IMR-90 (cell line): Measurements from ENCODE around the gene AGO1. TPM values are rescaled to one million over a fixed set of nuclear protein-coding genes. Genes with fewer than 3 reads are reported as not detected.

Experiments
- ATAC-seq: fragments of 200-7000 bp; cut with Tn5 transposase; 2 replicates; pipeline ENCODE4 v1.9.1; 2020; ENCODE audit warnings: low read depth, mild to moderate bottlenecking, moderate library complexity
- BruUV-seq: library from RNA; stranded (reverse); fragments of 400-500 nt; replicated peaks from 2 replicates; lab custom pipeline; 2021; lab: Mats Ljungman, UMichigan
- CTCF ChIA-PET: fragments of 300-600 bp; formaldehyde crosslinking; extraction: SDS; loops from one replicate; lab custom pipeline; 2021; ENCODE audit warnings: antibody characterized with exemption; lab: Yijun Ruan, JAX
- POLR2A ChIA-PET: fragments of 300-600 bp; sonication (Branson Sonifier 250); formaldehyde crosslinking; loops from one replicate; lab custom pipeline; 2022; ENCODE audit warnings: antibody characterized with exemption; ENCODE audit not compliant: unreplicated experiment; lab: Charles Lee
- DNase-seq: peaks from one replicate; pipeline ENCODE4 v3.0.0; 2013
- H2AFZ ChIP-seq: replicated peaks from 2 replicates; pipeline ENCODE3; 2013; ENCODE audit warnings: low read length, mild to moderate bottlenecking; ENCODE audit not compliant: poor library complexity
- H2AK5ac ChIP-seq: 2 replicates; pipeline ENCODE4 v1.6.1; 2013; ENCODE audit warnings: low read depth, low read length, inconsistent platforms
- H2AK9ac ChIP-seq: replicated peaks from 2 replicates; pipeline ENCODE3; 2013; ENCODE audit warnings: mild to moderate bottlenecking, low read depth, low read length, moderate library complexity; ENCODE audit not compliant: poor library complexity
- H2BK120ac ChIP-seq: 2 replicates; pipeline ENCODE4 v1.6.1; 2013; ENCODE audit warnings: low read depth, low read length, inconsistent platforms
- H2BK15ac ChIP-seq: 3 replicates; pipeline ENCODE4 v1.6.1; 2013; ENCODE audit warnings: low read depth, low read length, inconsistent platforms
- H2BK20ac ChIP-seq: 2 replicates; pipeline ENCODE4 v1.6.1; 2013; ENCODE audit warnings: low read depth, mild to moderate bottlenecking, inconsistent platforms, low read length, moderate library complexity
- H2BK5ac ChIP-seq: 2 replicates; pipeline ENCODE4 v1.6.1; 2013; ENCODE audit warnings: mild to moderate bottlenecking, low read depth, low read length, inconsistent platforms; ENCODE audit not compliant: poor library complexity, severe bottlenecking
- H3K14ac ChIP-seq: replicated peaks from 2 replicates; pipeline ENCODE4 v1.6.1; 2013; ENCODE audit warnings: low read depth, low read length, inconsistent platforms
- H3K18ac ChIP-seq: 2 replicates; pipeline ENCODE4 v1.6.1; 2013; ENCODE audit warnings: low read depth, low read length, control low read depth
- H3K23ac ChIP-seq: 2 replicates; pipeline ENCODE4 v1.6.1; 2013; ENCODE audit warnings: low read depth, low read length, inconsistent platforms
- H3K27ac ChIP-seq: 2 replicates; pipeline ENCODE4 v1.5.1; 2013; ENCODE audit warnings: mild to moderate bottlenecking, control low read depth, low read length; ENCODE audit not compliant: insufficient read depth
- H3K27me3 ChIP-seq: 2 replicates; pipeline ENCODE4 v1.6.1; 2013; ENCODE audit warnings: low read length; ENCODE audit not compliant: control insufficient read depth, insufficient read depth
- H3K36me3 ChIP-seq: 2 replicates; pipeline ENCODE4 v1.6.1; 2013; ENCODE audit warnings: low read length, mixed read lengths; ENCODE audit not compliant: control insufficient read depth, insufficient read depth
- H3K4ac ChIP-seq: 2 replicates; pipeline ENCODE4 v1.6.1; 2013; ENCODE audit warnings: low read depth, low read length, inconsistent platforms
- H3K4me1 ChIP-seq: 2 replicates; pipeline ENCODE4 v1.6.1; 2013; ENCODE audit warnings: low read length, mixed read lengths; ENCODE audit not compliant: control insufficient read depth, insufficient read depth
- H3K4me2 ChIP-seq: 2 replicates; pipeline ENCODE4 v1.6.1; 2013; ENCODE audit warnings: low read depth, mild to moderate bottlenecking, control low read depth, low read length, moderate library complexity
- H3K4me3 ChIP-seq: 2 replicates; pipeline ENCODE4 v1.5.1; 2013; ENCODE audit warnings: low read depth, mild to moderate bottlenecking, control low read depth, low read length, moderate library complexity; ENCODE audit not compliant: insufficient read depth
- H3K56ac ChIP-seq: 2 replicates; pipeline ENCODE4 v1.6.1; 2013; ENCODE audit warnings: low read length, inconsistent platforms; ENCODE audit not compliant: insufficient read depth; ENCODE audit errors: extremely low read depth
- H3K79me1 ChIP-seq, 2 experiments: 2 replicates each; pipeline ENCODE4 v1.6.1; 2013; ENCODE audit warnings: low read length in 2 of 2, inconsistent platforms in 1 of 2, low read depth in 1 of 2
- H3K9ac ChIP-seq: 2 replicates; pipeline ENCODE4 v1.6.1; 2013; ENCODE audit warnings: low read depth, low read length, control low read depth
- H3K9me1 ChIP-seq: 2 replicates; pipeline ENCODE4 v1.6.1; 2013; ENCODE audit warnings: low read length, inconsistent platforms; ENCODE audit not compliant: insufficient read depth
- H3K9me3 ChIP-seq: 2 replicates; pipeline ENCODE4 v1.6.1; 2013; ENCODE audit warnings: low read length; ENCODE audit not compliant: control insufficient read depth, insufficient read depth
- H4K20me1 ChIP-seq: 2 replicates; pipeline ENCODE4 v1.6.1; 2013; ENCODE audit warnings: low read length, inconsistent platforms; ENCODE audit not compliant: insufficient read depth
- H4K5ac ChIP-seq: 2 replicates; pipeline ENCODE4 v1.6.1; 2013; ENCODE audit warnings: mild to moderate bottlenecking, low read depth, low read length, control low read depth
- H4K8ac ChIP-seq, 2 experiments: 2 replicates each; pipeline ENCODE4 v1.6.1; 2013; ENCODE audit warnings: low read depth in 2 of 2, low read length in 2 of 2, control low read depth in 1 of 2, inconsistent platforms in 1 of 2
- H4K91ac ChIP-seq: 2 replicates; pipeline ENCODE4 v1.6.1; 2013; ENCODE audit warnings: low read depth, low read length, inconsistent platforms; ENCODE audit not compliant: insufficient read depth
- BHLHE40 ChIP-seq: fragments of 150-350 bp; IDR thresholded peaks from 2 replicates; pipeline ENCODE4 v1.6.1; 2016; ENCODE audit warnings: mild to moderate bottlenecking, low read depth, low read length
- CEBPB ChIP-seq: IDR thresholded peaks from 2 replicates; pipeline ENCODE4 v1.6.1; 2012; ENCODE audit warnings: low read depth, low read length, improper control_type of control experiment
- CHD1 ChIP-seq: IDR thresholded peaks from 2 replicates; pipeline ENCODE4 v1.6.1; 2012; ENCODE audit warnings: low read depth, low read length, improper control_type of control experiment
- CTCF ChIP-seq: conservative IDR thresholded peaks from 2 replicates; pipeline ENCODE4 v1.5.1; 2012; ENCODE audit warnings: mild to moderate bottlenecking, low read depth, low read length, improper control_type of control experiment
- ELK1 ChIP-seq: fragments of 150-350 bp; IDR thresholded peaks from 2 replicates; pipeline ENCODE4 v1.6.1; 2016; ENCODE audit warnings: low read depth, mild to moderate bottlenecking, low read length, moderate library complexity, borderline replicate concordance
- FOS ChIP-seq: fragments of 150-350 bp; IDR thresholded peaks from 2 replicates; pipeline ENCODE4 v1.6.1; 2016; ENCODE audit warnings: low read depth, low read length
- MAFK ChIP-seq: IDR thresholded peaks from 2 replicates; pipeline ENCODE4 v1.6.1; 2012; ENCODE audit warnings: low read depth, low read length, improper control_type of control experiment
- MAZ ChIP-seq: IDR thresholded peaks from 2 replicates; pipeline ENCODE4 v1.6.1; 2012; ENCODE audit warnings: low read depth, mild to moderate bottlenecking, low read length, improper control_type of control experiment, moderate library complexity, borderline replicate concordance
- MXI1 ChIP-seq: IDR thresholded peaks from 2 replicates; pipeline ENCODE4 v1.6.1; 2012; ENCODE audit warnings: low read depth, mild to moderate bottlenecking, low read length, moderate library complexity, borderline replicate concordance
- NFE2L2 ChIP-seq: fragments of 150-350 bp; IDR thresholded peaks from 2 replicates; pipeline ENCODE4 v1.6.1; 2016; ENCODE audit warnings: low read depth, mild to moderate bottlenecking, low read length
- POLR2A ChIP-seq: IDR thresholded peaks from 2 replicates; pipeline ENCODE4 v1.6.1; 2012; ENCODE audit warnings: mild to moderate bottlenecking, low read depth, low read length
- RAD21 ChIP-seq: IDR thresholded peaks from 2 replicates; pipeline ENCODE4 v1.6.1; 2012; ENCODE audit warnings: low read length, improper control_type of control experiment
- RCOR1 ChIP-seq: IDR thresholded peaks from 2 replicates; pipeline ENCODE4 v1.6.1; 2012; ENCODE audit warnings: mild to moderate bottlenecking, low read length, improper control_type of control experiment; ENCODE audit not compliant: insufficient replicate concordance
- RFX5 ChIP-seq: IDR thresholded peaks from 2 replicates; pipeline ENCODE4 v1.8.0; 2012; ENCODE audit warnings: low read depth, mild to moderate bottlenecking, low read length, moderate library complexity
- SMC3 ChIP-seq: fragments of 150-350 bp; IDR thresholded peaks from 2 replicates; pipeline ENCODE4 v1.6.1; 2016; ENCODE audit warnings: low read depth, mild to moderate bottlenecking, antibody characterized with exemption, low read length, moderate library complexity
- USF2 ChIP-seq: fragments of 150-350 bp; IDR thresholded peaks from 2 replicates; pipeline ENCODE4 v1.6.1; 2017; ENCODE audit warnings: mild to moderate bottlenecking, antibody characterized with exemption, low read length, low read depth
- WGBS, 2 experiments: methylation state at CpG; one replicate each; pipeline versions ENCODE4 v1.1.5 to v1.1.7; 2013; ENCODE audit warnings: missing lambda C conversion rate in 2 of 2; ENCODE audit not compliant: insufficient read length in 1 of 2; ENCODE audit errors: extremely low coverage in 2 of 2; 5-methylcytosine and 5-hydroxymethylcytosine counted together
- dilution Hi-C: fragments of 300-500 bp; cut with HindIII; formaldehyde crosslinking; loops from one replicate; pipeline ENCODE4 v1.14.3; 2018; ENCODE audit warnings: low sequenced_read_pairs; ENCODE audit not compliant: unreplicated experiment
- in situ Hi-C: fragments of 300-500 bp; cut with MboI; formaldehyde crosslinking; loops from 3 replicates; pipeline ENCODE4 v1.14.3; 2019; ENCODE audit warnings: low sequenced_read_pairs, inconsistent platforms, mixed read lengths
- intact Hi-C: fragments of 100-400 bp; cut with micrococcal nuclease; formaldehyde crosslinking; loops from 2 replicates; pipeline ENCODE4 v1.10.0; 2022
- polyA plus RNA-seq, 3 experiments: library from polyadenylated mRNA; depleted of rRNA; stranded (reverse); fragments of >200 nt; gene quantifications; 2 replicates each; pipeline ENCODE4 v1.2.3, GENCODE V29; 2012; ENCODE audit warnings: low replicate concordance in 1 of 3
- total RNA-seq: library from RNA; depleted of rRNA; stranded (reverse); fragments of >200 nt; gene quantifications from 2 replicates; pipeline ENCODE4 v1.2.3, GENCODE V29; 2012

AGO1 gene
- total and polyA plus RNA-seq, 2 of the 4 experiments (the other 2 are of a cell fraction): 11.3 to 21.5 TPM

GRCh38 chr1:35959304-35959703 is 76.3 kb downstream of the AGO1 start:
- H4K20me1 ChIP-seq: no peaks in the 10 kb centered on the region
- TF ChIP-seq SMC3 (no peak), MAZ (no peak), FOS (no peak), NFE2L2 (no peak), RAD21 (no peak), BHLHE40 (no peak), RFX5 (no peak), POLR2A (no peak), ELK1 (no peak), CEBPB (no peak), USF2 (no peak), CHD1 (no peak), MXI1 (no peak), RCOR1 (no peak), CTCF (no peak), MAFK (no peak)
- DNase-seq: no peak
- no peak overlapping the region for H3K14ac ChIP-seq
- in situ Hi-C loops (no loop called here), intact Hi-C loops (no loop called here), dilution Hi-C loops (no loop called here)
- ChIA-PET CTCF (no interaction called here), POLR2A (no interaction called here)
- H3K23ac ChIP-seq: no peak overlapping the region
- no peak overlapping the region for H3K4me3 ChIP-seq
- no peak overlapping the region for H2BK120ac ChIP-seq
- no peaks in the 10 kb centered on the region for H3K27me3 ChIP-seq
- no TSS peak for BruUV-seq
- no peak overlapping the region for H2BK15ac ChIP-seq
- H4K5ac ChIP-seq: no peak overlapping the region
- no peak overlapping the region for H3K56ac ChIP-seq
- H3K9me3 ChIP-seq: no peaks in the 10 kb centered on the region
- peaks cover 19 to 31% of the 10 kb centered on the region in 2 experiments for H3K79me1 ChIP-seq
- no peak overlapping the region for H3K18ac ChIP-seq
- no peak overlapping the region for H3K4me2 ChIP-seq
- WGBS, 2 experiments: no CpG with 5 or more reads among the region's 3 CpGs
- no peak for ATAC-seq
- H4K91ac ChIP-seq: no peak overlapping the region
- H3K9me1 ChIP-seq: 0 out of 2 replicates have a peak, but pooled peaks cover 2% of the 10 kb centered on the region
- no peak overlapping the region for H3K9ac ChIP-seq
- no peak overlapping the region for H2AK9ac ChIP-seq
- peaks cover 4% of the 10 kb centered on the region; the same call in 1 of the 2 replicates for H3K36me3 ChIP-seq
- H2AFZ ChIP-seq: no peak overlapping the region
- no peak overlapping the region for H4K8ac ChIP-seq
- no peak overlapping the region for H2BK20ac ChIP-seq
- H2BK5ac ChIP-seq: no peak overlapping the region
- H3K27ac ChIP-seq: no peak overlapping the region
- H3K4ac ChIP-seq: no peak overlapping the region
- H3K4me1 ChIP-seq: no peaks in the 10 kb centered on the region
- no peak overlapping the region for H2AK5ac ChIP-seq
